ENCODE results near the gene ADCY1. TPM values are rescaled to one million over a fixed set of nuclear protein-coding genes. Genes with fewer than 3 reads are reported as not detected.

ADCY1 gene
- total RNA-seq, 6 donors from 2014 or later, result 0.46 to 4.1 (median 1.2) TPM

- no peak for DNase-seq
- peaks cover 10 to 21% (median 13%) of the 10 kb centered on the region in 4 donors for H3K4me1 ChIP-seq
- 87 to 91% methylated on average over 1 of the region's 1 CpG for WGBS, 2 donors
- H3K36me3 ChIP-seq, result no peaks in the 10 kb centered on the region
- no peak overlapping the region for H3K4me3 ChIP-seq
- H3K27ac ChIP-seq, result no peak overlapping the region
- peaks cover 0 to 16% (median 7%) of the 10 kb centered on the region in 4 donors for H3K27me3 ChIP-seq
- no peaks in the 10 kb centered on the region for H3K9me3 ChIP-seq
- ATAC-seq (ENCODE audit: low FRiP score in 2 of 2), result no peak
- TF ChIP-seq POLR2A (IDR thresholded peaks at IDR 0.05), result no peak
- no peak for TF ChIP-seq EP300 (IDR thresholded peaks at IDR 0.05)
- no peak for TF ChIP-seq POLR2AphosphoS5 (IDR thresholded peaks at IDR 0.05)
- TF ChIP-seq, protein P1, sequence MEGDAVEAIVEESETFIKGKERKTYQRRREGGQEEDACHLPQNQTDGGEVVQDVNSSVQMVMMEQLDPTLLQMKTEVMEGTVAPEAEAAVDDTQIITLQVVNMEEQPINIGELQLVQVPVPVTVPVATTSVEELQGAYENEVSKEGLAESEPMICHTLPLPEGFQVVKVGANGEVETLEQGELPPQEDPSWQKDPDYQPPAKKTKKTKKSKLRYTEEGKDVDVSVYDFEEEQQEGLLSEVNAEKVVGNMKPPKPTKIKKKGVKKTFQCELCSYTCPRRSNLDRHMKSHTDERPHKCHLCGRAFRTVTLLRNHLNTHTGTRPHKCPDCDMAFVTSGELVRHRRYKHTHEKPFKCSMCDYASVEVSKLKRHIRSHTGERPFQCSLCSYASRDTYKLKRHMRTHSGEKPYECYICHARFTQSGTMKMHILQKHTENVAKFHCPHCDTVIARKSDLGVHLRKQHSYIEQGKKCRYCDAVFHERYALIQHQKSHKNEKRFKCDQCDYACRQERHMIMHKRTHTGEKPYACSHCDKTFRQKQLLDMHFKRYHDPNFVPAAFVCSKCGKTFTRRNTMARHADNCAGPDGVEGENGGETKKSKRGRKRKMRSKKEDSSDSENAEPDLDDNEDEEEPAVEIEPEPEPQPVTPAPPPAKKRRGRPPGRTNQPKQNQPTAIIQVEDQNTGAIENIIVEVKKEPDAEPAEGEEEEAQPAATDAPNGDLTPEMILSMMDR (IDR thresholded peaks at IDR 0.05), result no peak
Measured at GRCh38 chr7:45578467-45578866, 4.3 kb downstream of the ADCY1 start.

- no peaks in the 10 kb centered on the region for H3K9me3 ChIP-seq
- TF ChIP-seq, protein P1 (IDR thresholded peaks at IDR 0.05), result no peak
- TF ChIP-seq POLR2AphosphoS5 (IDR thresholded peaks at IDR 0.05), result no peak
- TF ChIP-seq POLR2A (IDR thresholded peaks at IDR 0.05), result no peak
- TF ChIP-seq EP300 (IDR thresholded peaks at IDR 0.05), result no peak
- no peak overlapping the region for H3K27ac ChIP-seq
- no peaks in the 10 kb centered on the region for H3K36me3 ChIP-seq
- DNase-seq (peak in 1 of 2 donors; percentile 44), ATAC-seq (ENCODE audit: low FRiP score in 2 of 2) (no peak)
- H3K4me1 ChIP-seq, result peaks cover 10 to 14% (median 11%) of the 10 kb centered on the region in 4 donors
- no peak overlapping the region for H3K4me3 ChIP-seq
- peaks cover 0 to 16% (median 5%) of the 10 kb centered on the region in 4 donors for H3K27me3 ChIP-seq
- 51 to 61% methylated on average over 6 to 7 of the region's 7 CpGs for WGBS, 2 donors
Measured at GRCh38 chr7:45579391-45579801, 5.2 kb downstream of the ADCY1 start.

DNA sequence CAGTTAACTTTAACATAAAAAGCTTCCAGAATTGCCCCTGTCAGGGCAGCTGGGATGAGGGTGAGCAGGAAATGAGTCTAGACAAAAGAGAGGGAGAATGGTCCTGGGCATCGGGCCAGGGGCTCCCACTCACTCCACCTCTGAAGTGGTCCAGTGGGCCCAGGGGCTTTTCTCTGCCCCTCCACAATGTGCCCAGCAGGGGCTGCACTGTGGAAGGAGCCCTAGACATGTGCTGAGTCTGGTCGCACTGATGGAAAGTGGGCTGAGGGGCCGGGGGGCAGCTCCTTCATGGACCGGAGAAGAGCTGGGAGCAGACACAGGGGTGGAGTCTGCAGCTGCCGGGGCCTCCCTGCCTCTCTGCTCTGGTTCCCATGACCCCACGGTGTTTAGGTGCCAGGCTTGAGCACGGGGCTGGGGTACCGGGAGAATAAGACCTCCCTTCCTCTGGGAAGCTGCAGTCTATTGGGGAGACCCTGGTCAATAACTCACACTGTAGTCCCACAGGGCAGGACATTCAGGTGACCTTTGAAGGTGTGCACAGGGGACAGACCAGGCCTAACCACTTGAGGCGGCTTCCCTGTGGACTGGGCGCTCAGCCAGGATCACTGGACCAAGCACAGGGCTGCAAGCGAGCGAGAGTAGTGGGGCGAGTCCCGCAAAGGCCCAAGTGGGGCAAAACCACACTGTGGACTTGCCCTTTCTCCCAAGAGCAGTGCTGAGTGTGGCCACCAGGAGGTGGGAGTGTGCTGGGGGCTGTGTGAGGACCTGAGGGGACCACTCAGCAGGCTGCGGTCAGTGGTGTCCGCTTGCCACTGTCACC, 6.1 kb downstream of the ADCY1 start:
- H3K9me3 ChIP-seq, result no peaks in the 10 kb centered on the region
- no peak overlapping the region for H3K27ac ChIP-seq
- H3K27me3 ChIP-seq, result peaks cover 0 to 11% (median 1%) of the 10 kb centered on the region in 4 donors
- no peak overlapping the region for H3K4me3 ChIP-seq
- WGBS, 2 donors, result 74 to 81% methylated on average over 11 to 15 of the region's 16 CpGs
- no peaks in the 10 kb centered on the region for H3K36me3 ChIP-seq
- ATAC-seq (ENCODE audit: low FRiP score in 2 of 2) (no peak), DNase-seq (peak in 1 of 2 donors; percentile 56)
- TF ChIP-seq POLR2A (IDR thresholded peaks at IDR 0.05), result no peak
- TF ChIP-seq POLR2AphosphoS5 (IDR thresholded peaks at IDR 0.05), result no peak
- TF ChIP-seq EP300 (IDR thresholded peaks at IDR 0.05), result no peak
- TF ChIP-seq, protein P1 (IDR thresholded peaks at IDR 0.05), result peak in 2 of 6 experiments; percentile 17
- H3K4me1 ChIP-seq, result peaks cover 3 to 6% (median 5%) of the 10 kb centered on the region in 4 donors

- ATAC-seq (ENCODE audit: low FRiP score in 2 of 2) (no peak), DNase-seq (no peak)
- Histone ChIP-seq H3K27ac (no peak overlapping the region), H3K4me3 (no peak overlapping the region), H3K27me3 (peaks cover 0 to 1% (median 0%) of the 10 kb centered on the region in 4 donors), H3K4me1 (no peaks in the 10 kb centered on the region), H3K9me3 (no peaks in the 10 kb centered on the region), H3K36me3 (no peaks in the 10 kb centered on the region)
- no peak for TF ChIP-seq POLR2A (IDR thresholded peaks at IDR 0.05)
- no peak for TF ChIP-seq POLR2AphosphoS5 (IDR thresholded peaks at IDR 0.05)
- TF ChIP-seq EP300 (IDR thresholded peaks at IDR 0.05), result no peak
- TF ChIP-seq, protein P1 (IDR thresholded peaks at IDR 0.05), result no peak
- WGBS, 2 donors, result 85 to 94% methylated on average over 6 of the region's 6 CpGs
Measured at GRCh38 chr7:45581271-45581780, 7.2 kb downstream of the ADCY1 start.
